Muscle of back (tissue), 11 donors: ENCODE results near the gene BACH1. TPM values are rescaled to one million over a fixed set of nuclear protein-coding genes. Genes with fewer than 3 reads are reported as not detected.

Experiments
- DNase-seq, 3 donors: peaks; one replicate each; pipeline versions ENCODE4 v3.0.0 to v3.0.0-alpha.2; 2013
- polyA plus RNA-seq, 10 donors: library from polyadenylated mRNA; unstranded; fragments of 120-200 nt; gene quantifications; one replicate each; pipeline ENCODE4 v1.2.1, GENCODE V29; 2013; ENCODE audit not compliant: insufficient read length in 10 of 10

Gene BACH1
- polyA plus RNA-seq, 10 donors, result 22.4 to 35.7 (median 25.3) TPM

GRCh38 chr21:29377266-29377665, 78.5 kb downstream of the BACH1 start:
- DNase-seq, result no peak

GRCh38 chr21:29378832-29379231, 80.1 kb downstream of the BACH1 start:
- no peak for DNase-seq

GRCh38 chr21:29379517-29380054, 80.9 kb downstream of the BACH1 start:
- no peak for DNase-seq

GRCh38 chr21:29382030-29382654, 83.4 kb downstream of the BACH1 start:
- DNase-seq, result peak; percentile 16 to 49 (median 40)

GRCh38 chr21:29384683-29385359, 86.1 kb downstream of the BACH1 start:
- no peak for DNase-seq

- DNase-seq, result no peak
These were observed 87.3 kb downstream of the BACH1 start for GRCh38 chr21:29385934-29386520.

GRCh38 chr21:29386803-29387202, 88.1 kb downstream of the BACH1 start:
- DNase-seq, result no peak

GRCh38 chr21:29387598-29387997, 88.9 kb downstream of the BACH1 start:
- DNase-seq, result no peak

GRCh38 chr21:29389136-29389535, 90.4 kb downstream of the BACH1 start:
- peak in 2 of 3 donors; percentile 17 to 62 for DNase-seq

GRCh38 chr21:29390778-29391177, 92.1 kb downstream of the BACH1 start:
- DNase-seq, result no peak

- no peak for DNase-seq
These were observed 95.3 kb downstream of the BACH1 start for GRCh38 chr21:29394051-29394450.

Other genes with a start within 250 kb of the BACH1 start
- gene CCT8, start 225.3 kb upstream of the BACH1 start, polyA plus RNA-seq, result 100 to 1,000 TPM; 148 to 185 (median 167) TPM
- gene MAP3K7CL, start 168.3 kb upstream of the BACH1 start, polyA plus RNA-seq, result 100 to 1,000 TPM in 2 of 10 donors, 10 to 100 TPM in 8; 45.2 to 110 (median 72.3) TPM